Stimulated activated naive CD8-positive, alpha-beta T cell treated with anti-CD3 and anti-CD28 coated beads, Interleukin-15, amount 100 ng/mL, for 72 hours (primary cell): ENCODE results near the gene TMPRSS9.

ENCODE experiments used
- ATAC-seq: fragments of 150-1000 bp; cut with Tn5 transposase; 2 replicates; pipeline ENCODE4 v1.10.0; 2021; ENCODE audit warnings: mild to moderate bottlenecking, moderate library complexity
- DNase-seq, 2 donors: peaks; one replicate each; pipeline ENCODE4 v3.0.0; 2021 to 2022
- H3K27ac Mint-ChIP-seq, 2 donors: one replicate each; pipeline ENCODE4 v1.8.0; 2022; ENCODE audit warnings: mild to moderate bottlenecking in 2 of 2, mixed read lengths in 2 of 2, moderate library complexity in 2 of 2
- H3K27me3 Mint-ChIP-seq: one replicate; pipeline ENCODE4 v1.8.0; 2022; ENCODE audit warnings: mixed read lengths
- H3K4me1 Mint-ChIP-seq: one replicate; pipeline ENCODE4 v1.8.0; 2022; ENCODE audit warnings: mild to moderate bottlenecking, mixed read lengths
- H3K4me3 Mint-ChIP-seq, 2 donors: one replicate each; pipeline ENCODE4 v1.8.0; 2022; ENCODE audit warnings: mild to moderate bottlenecking in 2 of 2, mixed read lengths in 2 of 2, moderate library complexity in 1 of 2
- H3K9me3 Mint-ChIP-seq, 2 donors: one replicate each; pipeline ENCODE4 v1.8.0; 2022; ENCODE audit warnings: mixed read lengths in 2 of 2

Gene TMPRSS9

GRCh38 chr19:2423915-2424685, 64.0 kb downstream of the TMPRSS9 start:
- Mint-ChIP-seq H3K4me3 (no peak overlapping the region), H3K27ac (no peak overlapping the region), H3K4me1 (peaks cover 34% of the 10 kb centered on the region), H3K27me3 (no peaks in the 10 kb centered on the region), H3K9me3 (no peaks in the 10 kb centered on the region)
- no peak for DNase-seq
- no peak for ATAC-seq

GRCh38 chr19:2424686-2425621, 64.9 kb downstream of the TMPRSS9 start:
- Mint-ChIP-seq H3K27ac (no peak overlapping the region), H3K27me3 (no peaks in the 10 kb centered on the region), H3K4me1 (peaks cover 35% of the 10 kb centered on the region), H3K4me3 (no peak overlapping the region), H3K9me3 (no peaks in the 10 kb centered on the region)
- ATAC-seq = no peak
- DNase-seq = no peak

DNA sequence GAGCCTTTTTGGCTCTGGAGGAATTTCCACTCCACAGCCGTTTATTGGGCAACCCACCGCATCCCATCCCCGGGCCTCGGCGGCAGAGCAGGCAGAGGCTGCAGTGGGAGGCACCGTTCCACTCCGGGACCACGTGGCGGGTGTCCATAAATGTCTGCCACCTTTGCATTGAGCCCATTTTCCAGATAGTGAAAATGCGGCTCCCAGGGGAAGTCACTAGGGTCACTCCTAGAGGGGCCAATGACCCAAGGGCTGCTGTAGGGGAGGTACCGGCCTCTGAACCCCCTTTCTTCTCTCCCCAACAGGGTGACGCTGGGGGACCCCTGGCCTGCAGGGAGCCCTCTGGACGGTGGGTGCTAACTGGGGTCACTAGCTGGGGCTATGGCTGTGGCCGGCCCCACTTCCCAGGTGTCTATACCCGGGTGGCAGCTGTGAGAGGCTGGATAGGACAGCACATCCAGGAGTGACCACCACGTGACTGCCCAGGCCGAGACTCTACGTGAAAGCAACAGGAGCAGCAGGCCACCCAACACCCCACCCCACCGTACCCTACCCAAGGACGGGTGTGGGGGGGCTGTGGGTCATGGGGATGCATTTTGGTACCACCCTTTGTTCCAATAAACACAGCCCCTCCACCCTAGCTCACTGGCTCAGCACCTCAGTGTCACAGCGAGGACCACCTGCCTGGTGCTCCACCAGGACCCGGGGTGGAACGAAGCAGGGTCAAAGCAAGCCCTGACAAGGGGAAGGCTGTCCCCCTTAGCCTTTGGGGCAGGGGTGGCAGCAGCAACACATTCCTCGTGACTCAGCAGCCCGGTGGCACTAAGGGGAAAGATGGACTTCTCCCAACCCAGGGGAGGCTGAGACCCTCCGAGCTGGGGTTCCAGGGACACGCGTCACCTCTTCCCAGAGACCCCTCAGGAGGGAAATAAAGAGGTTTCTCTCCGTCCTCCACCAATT, 65.8 kb downstream of the TMPRSS9 start:
- ATAC-seq (no peak), DNase-seq (no peak)
- Mint-ChIP-seq H3K27me3 (no peaks in the 10 kb centered on the region), H3K4me3 (peak overlapping the region; percentile 89 to 99), H3K27ac (peak overlapping the region; percentile 65 to 99), H3K4me1 (peaks cover 42% of the 10 kb centered on the region), H3K9me3 (no peaks in the 10 kb centered on the region)

DNA sequence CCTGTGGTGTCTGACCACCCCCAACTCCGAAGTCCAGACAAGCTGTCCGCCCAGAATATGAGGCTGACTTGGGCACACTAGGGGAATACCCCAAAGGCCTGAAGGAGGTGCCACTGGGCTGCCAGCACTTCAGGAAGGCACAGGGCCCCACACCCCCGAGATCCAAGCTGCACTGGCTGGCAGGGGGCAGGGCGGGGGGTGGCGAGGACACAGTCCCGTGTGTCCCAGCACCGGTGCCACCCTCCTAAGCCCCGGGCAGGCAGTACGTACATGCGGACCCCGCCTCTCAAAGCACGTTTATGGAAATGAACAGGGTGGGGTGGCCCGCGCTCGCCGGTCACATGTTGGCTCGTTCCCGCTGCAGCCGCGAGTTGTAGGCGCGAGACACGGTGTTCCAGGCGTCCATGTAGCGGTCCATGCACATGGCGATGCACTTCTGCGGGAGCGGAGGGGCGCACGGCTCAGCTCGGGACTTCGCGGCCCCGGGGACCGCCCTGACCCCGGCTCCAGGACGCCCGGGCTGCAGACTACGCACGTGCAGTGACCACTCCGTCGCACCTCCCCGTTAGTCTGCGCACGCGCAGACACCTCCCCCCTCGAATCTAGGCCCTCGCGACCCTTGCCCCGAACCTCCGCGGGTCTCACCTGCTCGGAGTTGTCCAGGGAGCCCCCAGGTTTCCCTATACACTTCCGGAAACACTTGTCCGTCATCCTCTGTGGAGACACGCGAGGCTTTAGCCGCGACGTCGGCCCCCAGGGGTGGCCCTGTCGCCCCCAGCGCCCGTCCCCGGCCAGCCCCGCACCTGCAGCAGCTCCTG, 66.8 kb downstream of the TMPRSS9 start:
- peaks cover 43% of the 10 kb centered on the region for H3K4me1 Mint-ChIP-seq
- peak overlapping the region; percentile 97 to 99 for H3K27ac Mint-ChIP-seq
- ATAC-seq = peak; percentile 13
- H3K9me3 Mint-ChIP-seq = no peaks in the 10 kb centered on the region
- H3K27me3 Mint-ChIP-seq = no peaks in the 10 kb centered on the region
- peak in 1 of 2 donors; percentile 47 for DNase-seq
- peak overlapping the region; percentile 89 to 99 for H3K4me3 Mint-ChIP-seq

DNA sequence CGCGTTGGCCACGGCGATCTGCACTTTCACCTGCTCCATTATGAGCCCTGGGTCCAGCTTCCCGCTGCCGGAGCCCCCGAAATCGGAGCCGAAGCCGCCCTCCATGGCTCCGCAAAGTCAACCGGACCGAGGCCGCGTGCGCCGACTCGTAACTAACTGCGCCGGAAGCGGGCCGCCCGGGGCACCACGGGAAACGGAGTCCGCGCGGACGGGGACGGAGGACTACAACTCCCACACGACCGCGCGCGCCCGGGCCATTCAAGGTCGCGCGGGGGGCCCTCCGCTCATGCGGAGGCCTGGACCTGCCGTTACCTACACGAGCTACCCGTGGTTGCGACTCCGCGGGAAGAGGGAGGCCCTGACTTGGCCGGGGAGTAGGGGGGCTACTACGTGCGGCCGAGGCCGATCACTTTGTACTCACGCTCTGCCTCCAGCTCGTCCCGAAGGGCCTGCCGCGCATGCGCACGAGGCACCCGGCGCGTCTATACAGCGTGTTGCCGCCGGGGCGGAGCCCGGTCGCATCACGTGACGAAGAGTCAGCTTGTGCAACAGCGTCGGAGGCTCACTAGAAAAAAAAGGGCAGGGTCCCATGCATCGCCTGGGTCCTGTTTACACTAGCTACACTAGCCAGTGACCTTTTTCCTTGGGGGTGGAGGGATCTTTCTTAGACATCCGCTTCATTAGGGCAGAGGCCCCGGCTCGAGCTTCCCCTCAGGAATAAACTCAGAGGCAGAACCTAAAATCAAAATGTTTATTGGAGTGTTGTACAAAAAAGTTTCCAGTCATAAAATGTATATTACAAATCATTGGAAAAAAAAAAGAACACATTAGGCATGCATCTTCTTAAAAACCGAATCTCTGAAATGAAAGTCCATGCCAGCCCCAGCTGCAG, 67.6 kb downstream of the TMPRSS9 start, which contains the start of gene TIMM13:
Gene TIMM13 (minus strand): TSS at position 158 of the 892 bp plus-strand sequence. CDS start 53 bp downstream, at position 105.
- Mint-ChIP-seq H3K27ac (peak within 1 kb of the TSS; percentile 97 to 99), H3K4me3 (peak within 1 kb of the TSS; percentile 89 to 99)

GRCh38 chr19:2428321-2428690, 68.2 kb downstream of the TMPRSS9 start:
- Mint-ChIP-seq H3K9me3 (no peaks in the 10 kb centered on the region), H3K4me1 (peaks cover 43% of the 10 kb centered on the region), H3K27ac (no peak overlapping the region), H3K27me3 (no peaks in the 10 kb centered on the region), H3K4me3 (peak overlapping the region in 1 of 2 donors; percentile 99)
- ATAC-seq (no peak), DNase-seq (no peak)

More for the DNA sequence above, 67.6 kb downstream of the TMPRSS9 start, which contains the start of gene TIMM13:
- Mint-ChIP-seq H3K9me3 (no peaks in the 10 kb centered on the region), H3K27me3 (no peaks in the 10 kb centered on the region), H3K4me1 (peaks cover 43% of the 10 kb centered on the region)
- peak; percentile 95 to 96 for DNase-seq
- peak; percentile 93 for ATAC-seq

DNA sequence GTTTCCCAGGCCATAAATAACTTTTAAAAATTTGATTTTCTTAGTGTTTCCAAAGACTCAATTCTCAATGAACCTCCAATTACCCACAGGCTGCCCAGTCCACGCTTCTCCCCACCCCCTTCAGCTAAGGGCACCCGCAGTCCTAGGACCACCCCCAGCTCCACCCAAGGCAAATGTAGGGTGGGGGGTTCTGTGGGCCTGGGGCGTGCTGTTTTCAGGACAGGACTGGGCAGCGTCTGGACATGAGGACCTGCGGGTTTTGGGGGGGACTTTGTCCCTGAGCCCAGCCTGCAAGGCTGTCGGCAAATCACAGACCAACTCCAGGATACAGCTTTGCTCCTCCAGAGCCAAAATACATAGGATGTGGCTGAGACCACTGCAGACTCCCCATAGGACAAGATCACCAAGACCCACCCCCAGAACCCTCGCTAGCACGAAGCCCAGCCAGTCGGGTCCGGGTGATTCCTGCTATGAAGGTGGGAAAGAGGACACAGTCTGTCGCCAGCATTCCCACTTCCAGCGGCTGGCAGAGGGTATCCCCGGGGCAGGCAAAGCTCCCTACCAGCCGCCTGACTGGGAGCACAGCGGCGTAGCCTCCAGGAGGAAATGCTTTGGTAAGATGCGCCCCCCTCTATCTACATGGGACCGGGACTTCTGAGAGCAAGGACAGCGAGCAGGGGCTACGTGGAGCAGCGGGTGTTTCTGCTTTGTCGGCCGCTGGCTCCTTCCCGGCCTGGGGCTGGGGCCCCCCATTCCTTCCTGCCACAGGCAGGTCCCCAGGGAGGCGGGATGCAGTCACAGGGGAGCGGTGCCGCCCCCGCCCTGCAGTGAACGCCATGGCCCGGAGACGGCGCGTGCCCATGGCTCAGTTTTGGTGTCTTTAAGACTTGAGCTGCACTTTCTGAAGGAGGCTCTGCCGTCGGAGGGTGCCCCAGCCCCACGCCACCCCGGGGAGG, 69.0 kb downstream of the TMPRSS9 start:
- Mint-ChIP-seq H3K4me3 (no peak overlapping the region), H3K27me3 (no peaks in the 10 kb centered on the region), H3K4me1 (peaks cover 43% of the 10 kb centered on the region), H3K9me3 (no peaks in the 10 kb centered on the region), H3K27ac (peak overlapping the region in 1 of 2 donors; percentile 86)
- no peak for ATAC-seq
- DNase-seq = no peak

DNA sequence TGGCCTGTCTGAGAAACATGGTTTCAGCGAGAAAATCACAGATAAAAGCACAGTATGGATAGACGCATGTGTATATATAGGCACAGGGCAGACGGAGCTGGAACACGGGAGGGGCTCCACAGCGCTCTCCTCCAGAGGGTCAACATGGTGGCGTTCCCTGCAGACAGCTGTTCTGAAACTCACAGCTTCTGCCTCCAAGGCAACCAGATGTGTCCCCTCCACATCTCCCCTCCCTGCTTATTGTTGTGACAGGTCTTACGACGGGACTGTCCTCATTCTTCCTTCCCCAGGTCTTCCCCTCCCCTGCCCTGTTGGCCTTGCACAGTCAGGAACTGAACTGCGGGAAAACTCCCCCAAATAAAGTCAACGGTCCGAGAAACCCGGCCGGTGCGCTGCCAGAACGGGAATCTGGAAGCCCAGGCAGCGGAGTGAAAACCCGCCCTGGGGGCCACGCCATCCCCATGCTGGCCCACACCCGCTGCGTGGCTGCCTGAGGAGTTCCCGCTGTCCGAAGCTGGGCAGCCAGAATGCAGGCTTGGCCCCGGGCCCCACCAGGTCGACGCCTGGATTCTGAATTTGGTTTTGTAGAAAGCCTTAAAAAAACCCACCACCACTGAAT, 70.0 kb downstream of the TMPRSS9 start:
- H3K27ac Mint-ChIP-seq = peak overlapping the region in 1 of 2 donors; percentile 86
- H3K27me3 Mint-ChIP-seq = no peaks in the 10 kb centered on the region
- no peak overlapping the region for H3K4me3 Mint-ChIP-seq
- H3K4me1 Mint-ChIP-seq = peaks cover 43% of the 10 kb centered on the region
- DNase-seq (no peak), ATAC-seq (no peak)
- H3K9me3 Mint-ChIP-seq = no peaks in the 10 kb centered on the region

DNA sequence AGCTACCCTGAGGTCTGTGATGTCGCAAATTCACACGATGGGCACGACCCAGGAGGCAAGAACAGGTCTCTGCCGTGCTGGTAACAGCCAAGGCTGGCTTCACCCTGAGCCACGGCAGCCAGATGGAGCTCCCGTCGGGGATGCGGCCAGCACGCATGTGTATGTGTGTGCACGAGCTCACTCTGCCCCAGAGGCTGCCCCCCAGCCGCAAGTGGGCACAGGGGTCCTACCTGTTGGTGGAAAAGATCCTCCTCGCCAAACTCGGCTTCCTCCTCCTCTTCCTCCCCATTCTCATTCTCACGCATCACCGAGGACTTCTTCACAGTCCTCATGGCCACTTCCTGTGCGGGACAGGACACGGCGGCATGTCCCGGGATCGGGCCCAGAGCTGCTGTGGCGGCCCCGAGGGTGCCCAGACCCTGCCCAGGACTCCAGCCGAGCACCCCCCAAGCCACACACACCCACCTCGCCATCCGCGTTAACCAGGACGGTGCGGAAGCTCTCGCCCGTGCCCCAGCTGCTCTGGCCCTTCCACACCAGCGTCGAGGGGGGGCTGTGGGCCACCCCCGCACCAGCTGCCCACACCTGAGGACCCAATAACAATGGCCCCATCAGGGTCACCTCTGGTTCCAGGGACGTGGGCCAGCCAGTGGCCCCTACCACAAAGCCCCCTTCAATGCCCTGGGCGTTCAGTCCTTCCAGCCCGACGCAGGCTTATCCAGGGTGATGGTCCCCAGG, 71.4 kb downstream of the TMPRSS9 start:
- Mint-ChIP-seq H3K27me3 (no peaks in the 10 kb centered on the region), H3K27ac (peak overlapping the region in 1 of 2 donors; percentile 54), H3K4me1 (peaks cover 33% of the 10 kb centered on the region), H3K9me3 (no peaks in the 10 kb centered on the region), H3K4me3 (no peak overlapping the region)
- DNase-seq (no peak), ATAC-seq (no peak)

GRCh38 chr19:2432131-2432848, 72.2 kb downstream of the TMPRSS9 start:
- no peaks in the 10 kb centered on the region for H3K9me3 Mint-ChIP-seq
- DNase-seq (no peak), ATAC-seq (no peak)
- H3K27ac Mint-ChIP-seq = peak overlapping the region in 1 of 2 donors; percentile 54
- H3K4me1 Mint-ChIP-seq = peaks cover 27% of the 10 kb centered on the region
- no peaks in the 10 kb centered on the region for H3K27me3 Mint-ChIP-seq
- no peak overlapping the region for H3K4me3 Mint-ChIP-seq

GRCh38 chr19:2433854-2434253, 73.8 kb downstream of the TMPRSS9 start:
- DNase-seq (no peak), ATAC-seq (no peak)
- H3K4me1 Mint-ChIP-seq = peaks cover 11% of the 10 kb centered on the region
- H3K27me3 Mint-ChIP-seq = no peaks in the 10 kb centered on the region
- H3K9me3 Mint-ChIP-seq = no peaks in the 10 kb centered on the region
- no peak overlapping the region for H3K27ac Mint-ChIP-seq
- no peak overlapping the region for H3K4me3 Mint-ChIP-seq
